ENCODE measurements around the gene HOXD10. TPM values are rescaled to one million over a fixed set of nuclear protein-coding genes. Genes with fewer than 3 reads are reported as not detected.

The HOXD10 gene
- total and polyA plus RNA-seq, 2 experiments from 2014 or later = not detected

GRCh38 chr2:176145085-176145969 is 28.7 kb downstream of the HOXD10 start:
- no peaks in the 10 kb centered on the region for H3K4me1 ChIP-seq (ENCODE audit: low read depth)
- H3K27ac ChIP-seq = no peak overlapping the region
- H3K27me3 ChIP-seq = peaks cover 100% of the 10 kb centered on the region
- H3K4me3 ChIP-seq = no peak overlapping the region
- DNase-seq (ENCODE audit: low read depth in 1 of 2, low spot score in 1 of 2) = no peak
- H3K9me3 ChIP-seq (ENCODE audit: low read depth) = no peaks in the 10 kb centered on the region
- no peaks in the 10 kb centered on the region for H3K36me3 ChIP-seq
- no peak for TF ChIP-seq CTCF (IDR thresholded peaks at IDR 0.05; ENCODE audit: low read depth, low read length)

- no peak for DNase-seq (ENCODE audit: low read depth in 1 of 2, low spot score in 1 of 2)
- TF ChIP-seq CTCF (IDR thresholded peaks at IDR 0.05; ENCODE audit: low read depth, low read length) = no peak
- Histone ChIP-seq H3K36me3 (no peaks in the 10 kb centered on the region), H3K27ac (no peak overlapping the region), H3K9me3 (ENCODE audit: low read depth) (no peaks in the 10 kb centered on the region), H3K4me1 (ENCODE audit: low read depth) (no peaks in the 10 kb centered on the region), H3K4me3 (no peak overlapping the region), H3K27me3 (peaks cover 100% of the 10 kb centered on the region)
Observed at GRCh38 chr2:176146101-176146500, 29.5 kb downstream of the HOXD10 start.

GRCh38 chr2:176146645-176147044 is 30.1 kb downstream of the HOXD10 start:
- no peak overlapping the region for H3K4me3 ChIP-seq
- H3K4me1 ChIP-seq (ENCODE audit: low read depth) = no peaks in the 10 kb centered on the region
- H3K27me3 ChIP-seq = peaks cover 100% of the 10 kb centered on the region
- H3K9me3 ChIP-seq (ENCODE audit: low read depth) = no peaks in the 10 kb centered on the region
- H3K27ac ChIP-seq = no peak overlapping the region
- DNase-seq (ENCODE audit: low read depth in 1 of 2, low spot score in 1 of 2) = no peak
- no peaks in the 10 kb centered on the region for H3K36me3 ChIP-seq
- no peak for TF ChIP-seq CTCF (IDR thresholded peaks at IDR 0.05; ENCODE audit: low read depth, low read length)

GRCh38 chr2:176147210-176147799 is 30.7 kb downstream of the HOXD10 start:
- Histone ChIP-seq H3K27ac (no peak overlapping the region), H3K4me1 (ENCODE audit: low read depth) (no peaks in the 10 kb centered on the region), H3K4me3 (no peak overlapping the region), H3K9me3 (ENCODE audit: low read depth) (no peaks in the 10 kb centered on the region), H3K27me3 (peaks cover 100% of the 10 kb centered on the region), H3K36me3 (no peaks in the 10 kb centered on the region)
- TF ChIP-seq CTCF (IDR thresholded peaks at IDR 0.05; ENCODE audit: low read depth, low read length) = no peak
- no peak for DNase-seq (ENCODE audit: low read depth in 1 of 2, low spot score in 1 of 2)

GRCh38 chr2:176147800-176148496 is 31.4 kb downstream of the HOXD10 start:
- TF ChIP-seq CTCF (IDR thresholded peaks at IDR 0.05; ENCODE audit: low read depth, low read length) = no peak
- peaks cover 100% of the 10 kb centered on the region for H3K27me3 ChIP-seq
- DNase-seq (ENCODE audit: low read depth in 1 of 2, low spot score in 1 of 2) = no peak
- H3K27ac ChIP-seq = no peak overlapping the region
- H3K4me1 ChIP-seq (ENCODE audit: low read depth) = no peaks in the 10 kb centered on the region
- no peaks in the 10 kb centered on the region for H3K36me3 ChIP-seq
- no peaks in the 10 kb centered on the region for H3K9me3 ChIP-seq (ENCODE audit: low read depth)
- H3K4me3 ChIP-seq = no peak overlapping the region
